Activated CD8-positive, alpha-beta T cell treated with anti-CD3 and anti-CD28 coated beads for 36 hours (primary cell): ENCODE data around the gene TYW5. TPM values are rescaled to one million over a fixed set of nuclear protein-coding genes. Genes with fewer than 3 reads are reported as not detected.
A peak's percentile ranks its signal among the peaks of the same experiment; 100 is the strongest.

Experiments
- ATAC-seq: fragments of 200-7000 bp; cut with Tn5 transposase; one replicate; pipeline ENCODE4 v1.10.0; 2021; ENCODE audit warnings: mild to moderate bottlenecking, moderate library complexity
- CTCF ChIA-PET: fragments of 350-600 bp; sonication (Branson Sonifier 250); formaldehyde crosslinking; loops from one replicate; lab custom pipeline; 2021; ENCODE audit warnings: antibody characterized with exemption; lab: Charles Lee
- POLR2A ChIA-PET: fragments of 350-600 bp; sonication (Branson Sonifier 250); formaldehyde crosslinking; loops from one replicate; lab custom pipeline; 2021; ENCODE audit warnings: antibody characterized with exemption; lab: Charles Lee
- DNase-seq: peaks from one replicate; pipeline ENCODE4 v3.0.0-alpha.2; 2020
- H3K27ac Mint-ChIP-seq: one replicate; pipeline ENCODE4 v1.8.0; 2021; ENCODE audit warnings: mild to moderate bottlenecking, mixed read lengths
- H3K27me3 Mint-ChIP-seq: one replicate; pipeline ENCODE4 v1.8.0; 2021; ENCODE audit warnings: mixed read lengths
- H3K36me3 Mint-ChIP-seq: one replicate; pipeline ENCODE4 v1.8.0; 2021; ENCODE audit warnings: low read depth, mixed read lengths
- H3K4me1 Mint-ChIP-seq: one replicate; pipeline ENCODE4 v1.8.0; 2021; ENCODE audit warnings: low read depth, mixed read lengths
- H3K4me3 Mint-ChIP-seq: one replicate; pipeline ENCODE4 v1.8.0; 2021; ENCODE audit warnings: mild to moderate bottlenecking, moderate library complexity, mixed read lengths
- H3K9me3 Mint-ChIP-seq: one replicate; pipeline ENCODE4 v1.8.0; 2021; ENCODE audit warnings: mixed read lengths
- intact Hi-C: fragments of 100-400 bp; cut with micrococcal nuclease; formaldehyde crosslinking; loops from one replicate; pipeline ENCODE4 v1.10.0; 2022
- total RNA-seq, 2 experiments: library from RNA; stranded (reverse); gene quantifications; one replicate each; pipeline ENCODE4 v1.2.3, GENCODE V29; 2021
- TF ChIP-seq, protein P1 (sequence below): fragments of 200-600 bp; IDR thresholded peaks from one replicate; pipeline ENCODE4 v1.8.0; 2022; ENCODE audit warnings: antibody characterized with exemption, mild to moderate bottlenecking

Gene TYW5
- total RNA-seq, 2 experiments from 2014 or later, result 8.3 to 8.4 TPM

DNA sequence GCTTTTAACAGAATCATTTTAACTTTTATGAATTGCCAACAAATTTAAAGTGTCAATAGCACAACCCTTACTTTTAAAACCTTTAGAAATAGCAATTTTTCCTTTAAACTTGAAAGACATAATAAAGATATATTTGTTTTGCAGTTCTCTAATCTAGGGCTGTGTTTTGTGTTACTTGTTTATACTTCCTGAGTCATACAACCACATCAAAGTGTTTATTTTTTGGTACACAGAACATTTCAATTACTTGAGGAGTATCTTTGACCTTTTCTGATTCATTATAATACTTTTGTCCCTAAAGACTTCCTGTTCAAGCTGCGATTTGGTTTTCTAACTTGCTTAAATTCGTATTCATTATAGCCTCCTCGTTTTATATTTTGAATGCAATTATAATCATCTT lies 21.8 kb downstream of the TYW5 start:
- no peaks in the 10 kb centered on the region for H3K9me3 Mint-ChIP-seq
- ATAC-seq, result no peak
- H3K36me3 Mint-ChIP-seq, result peaks cover 21% of the 10 kb centered on the region
- peak overlapping the region; percentile 61 for H3K27ac Mint-ChIP-seq
- no peak for DNase-seq
- H3K27me3 Mint-ChIP-seq, result no peaks in the 10 kb centered on the region
- H3K4me1 Mint-ChIP-seq, result no peaks in the 10 kb centered on the region
- intact Hi-C loops, result no loop called here
- H3K4me3 Mint-ChIP-seq, result no peak overlapping the region
- TF ChIP-seq, protein P1, sequence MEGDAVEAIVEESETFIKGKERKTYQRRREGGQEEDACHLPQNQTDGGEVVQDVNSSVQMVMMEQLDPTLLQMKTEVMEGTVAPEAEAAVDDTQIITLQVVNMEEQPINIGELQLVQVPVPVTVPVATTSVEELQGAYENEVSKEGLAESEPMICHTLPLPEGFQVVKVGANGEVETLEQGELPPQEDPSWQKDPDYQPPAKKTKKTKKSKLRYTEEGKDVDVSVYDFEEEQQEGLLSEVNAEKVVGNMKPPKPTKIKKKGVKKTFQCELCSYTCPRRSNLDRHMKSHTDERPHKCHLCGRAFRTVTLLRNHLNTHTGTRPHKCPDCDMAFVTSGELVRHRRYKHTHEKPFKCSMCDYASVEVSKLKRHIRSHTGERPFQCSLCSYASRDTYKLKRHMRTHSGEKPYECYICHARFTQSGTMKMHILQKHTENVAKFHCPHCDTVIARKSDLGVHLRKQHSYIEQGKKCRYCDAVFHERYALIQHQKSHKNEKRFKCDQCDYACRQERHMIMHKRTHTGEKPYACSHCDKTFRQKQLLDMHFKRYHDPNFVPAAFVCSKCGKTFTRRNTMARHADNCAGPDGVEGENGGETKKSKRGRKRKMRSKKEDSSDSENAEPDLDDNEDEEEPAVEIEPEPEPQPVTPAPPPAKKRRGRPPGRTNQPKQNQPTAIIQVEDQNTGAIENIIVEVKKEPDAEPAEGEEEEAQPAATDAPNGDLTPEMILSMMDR, result no peak
- CTCF ChIA-PET, result no interaction called here
- POLR2A ChIA-PET, result no interaction called here

DNA sequence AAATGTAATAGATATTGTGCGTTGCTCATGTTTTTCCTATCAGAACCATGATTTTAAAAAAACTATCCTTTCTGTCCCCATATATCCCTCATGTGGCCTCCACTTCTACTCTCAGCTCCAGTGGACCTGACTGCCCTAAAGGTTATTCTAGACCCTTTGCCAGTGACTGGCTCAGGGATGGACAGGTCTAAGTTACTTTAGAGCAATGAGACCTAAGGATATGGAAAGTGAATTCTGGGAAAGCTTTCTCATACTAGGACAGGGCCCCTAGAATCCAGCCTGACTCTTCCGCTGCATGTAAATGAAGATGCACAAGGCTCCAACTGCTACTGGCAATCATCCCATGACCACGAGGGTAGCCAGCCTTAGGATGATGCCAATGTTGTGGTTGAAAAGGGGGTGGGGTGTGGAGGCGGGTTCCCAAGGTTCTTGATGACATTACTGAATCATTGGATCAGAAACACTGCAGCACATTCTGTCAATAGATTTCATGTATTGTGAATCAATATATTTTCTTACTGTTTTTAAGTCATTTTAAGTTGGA lies 22.9 kb downstream of the TYW5 start:
- DNase-seq (no peak), ATAC-seq (no peak)
- intact Hi-C loops, result no loop called here
- ChIA-PET CTCF (no interaction called here), POLR2A (no interaction called here)
- Mint-ChIP-seq H3K4me3 (no peak overlapping the region), H3K4me1 (no peaks in the 10 kb centered on the region), H3K27ac (peak overlapping the region; percentile 64), H3K36me3 (peaks cover 23% of the 10 kb centered on the region), H3K27me3 (no peaks in the 10 kb centered on the region), H3K9me3 (no peaks in the 10 kb centered on the region)
- TF ChIP-seq, protein P1, result no peak

DNA sequence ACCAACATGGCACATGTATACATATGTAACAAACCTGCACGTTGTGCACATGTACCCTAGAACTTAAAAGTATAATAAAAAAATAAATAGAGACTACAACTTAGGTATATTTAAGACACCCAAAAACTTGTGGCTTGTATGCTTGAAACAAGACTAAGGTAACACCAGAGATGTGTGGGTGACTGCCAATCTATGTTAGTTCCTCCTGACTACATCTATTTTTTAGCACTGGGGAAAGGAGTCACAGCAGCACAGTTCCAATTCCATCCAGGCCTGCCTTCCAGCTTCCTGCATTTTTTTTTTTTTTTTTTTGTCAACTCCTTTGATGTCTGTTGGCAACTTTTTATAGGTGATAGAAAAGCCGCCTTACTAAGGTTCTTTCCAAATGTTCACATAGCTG lies 26.0 kb downstream of the TYW5 start:
- intact Hi-C loops, result loop anchor here (2.0 kb wide), 1 partner anchor 26 kb away; the partner anchor contains the start of genes MAIP1 and TYW5
- Mint-ChIP-seq H3K4me1 (peaks cover 2% of the 10 kb centered on the region), H3K4me3 (no peak overlapping the region), H3K27ac (peak overlapping the region; percentile 57), H3K36me3 (peaks cover 28% of the 10 kb centered on the region), H3K27me3 (no peaks in the 10 kb centered on the region), H3K9me3 (no peaks in the 10 kb centered on the region)
- POLR2A ChIA-PET, result interaction anchor here (0.8 kb wide), 1 partner anchor 9 kb away, joined by 3 read pairs; no protein-coding TSS in a partner anchor
- DNase-seq (no peak), ATAC-seq (no peak)
- CTCF ChIA-PET, result interaction anchor here (1.1 kb wide), 1 partner anchor 12 kb away, joined by 4 read pairs; no protein-coding TSS in a partner anchor
- TF ChIP-seq, protein P1, result no peak

DNA sequence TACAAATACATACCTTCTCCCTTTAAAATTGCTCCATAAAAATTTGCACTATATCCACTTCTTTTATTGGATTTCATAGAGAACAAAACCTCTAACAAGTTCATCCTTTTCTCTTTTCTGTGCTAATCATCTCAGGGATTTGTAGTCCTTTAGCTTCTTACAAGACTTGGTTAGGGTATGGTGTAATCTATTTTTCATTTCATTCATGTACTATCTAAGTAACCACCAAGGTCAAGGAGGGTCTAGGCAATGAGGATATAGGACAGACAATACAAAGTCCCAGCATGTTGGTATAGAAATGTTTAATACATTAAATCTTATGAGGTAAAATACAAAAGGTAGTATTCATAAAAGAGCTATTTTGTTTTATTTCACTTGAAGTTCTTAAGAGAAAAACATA lies 26.7 kb downstream of the TYW5 start:
- Mint-ChIP-seq H3K27ac (peak overlapping the region; percentile 43), H3K36me3 (peaks cover 29% of the 10 kb centered on the region), H3K9me3 (no peaks in the 10 kb centered on the region), H3K27me3 (no peaks in the 10 kb centered on the region), H3K4me1 (peaks cover 8% of the 10 kb centered on the region), H3K4me3 (no peak overlapping the region)
- ChIA-PET POLR2A (interaction anchor here (0.7 kb wide), 1 partner anchor 11 kb away, joined by 3 read pairs; no protein-coding TSS in a partner anchor), CTCF (no interaction called here)
- DNase-seq (no peak), ATAC-seq (no peak)
- TF ChIP-seq, protein P1, result no peak
- intact Hi-C loops, result loop anchor here (2.0 kb wide), 1 partner anchor 26 kb away; the partner anchor contains the start of genes MAIP1 and TYW5

DNA sequence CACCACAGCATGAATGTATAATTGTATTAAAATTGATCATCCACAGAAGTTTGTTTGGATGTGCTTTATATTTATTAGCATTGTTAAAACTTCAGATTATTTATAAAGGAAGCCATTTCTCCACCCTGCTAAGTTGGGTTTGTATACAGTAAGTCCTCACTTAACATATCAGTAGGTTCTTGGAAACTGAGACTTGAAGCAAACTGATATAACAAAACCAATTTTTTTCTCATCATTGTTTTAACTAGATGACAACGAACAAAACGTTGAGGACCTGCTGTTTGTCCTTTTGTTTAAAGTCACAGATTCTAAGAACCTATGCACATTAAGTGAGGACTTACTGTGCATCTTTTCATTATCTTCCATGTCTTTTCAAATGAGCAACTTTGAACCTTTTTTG lies 27.1 kb downstream of the TYW5 start:
- no peaks in the 10 kb centered on the region for H3K9me3 Mint-ChIP-seq
- ATAC-seq (no peak), DNase-seq (no peak)
- H3K27ac Mint-ChIP-seq, result peak overlapping the region; percentile 6
- H3K27me3 Mint-ChIP-seq, result no peaks in the 10 kb centered on the region
- H3K4me3 Mint-ChIP-seq, result no peak overlapping the region
- peaks cover 9% of the 10 kb centered on the region for H3K4me1 Mint-ChIP-seq
- ChIA-PET CTCF (interaction anchor here (2.4 kb wide), 1 partner anchor 13 kb away, joined by 12 read pairs; no protein-coding TSS in a partner anchor), POLR2A (interaction anchor here (0.7 kb wide), 1 partner anchor 11 kb away, joined by 3 read pairs; no protein-coding TSS in a partner anchor)
- peaks cover 29% of the 10 kb centered on the region for H3K36me3 Mint-ChIP-seq
- intact Hi-C loops, result loop anchor here (2.0 kb wide), 1 partner anchor 27 kb away; the partner anchor contains the start of genes MAIP1 and TYW5
- TF ChIP-seq, protein P1, result no peak
